Activated naive CD4-positive, alpha-beta T cell treated with anti-CD3 and anti-CD28 coated beads, Interleukin-2, amount 50 U/mL, for 72 hours (primary cell): ENCODE results near the gene ROR2. TPM values are rescaled to one million over a fixed set of nuclear protein-coding genes. Genes with fewer than 3 reads are reported as not detected.
"Not testable (repeated sequence)": the region's sequence is repeated elsewhere in the genome, so short reads cannot be mapped to it uniquely, and the experiment has no call there.

Source experiments
- ATAC-seq, 2 donors: fragments of 150-1000 bp; cut with Tn5 transposase; 2 replicates each; pipeline ENCODE4 v1.10.0; 2021; ENCODE audit warnings: mild to moderate bottlenecking in 2 of 2, moderate library complexity in 2 of 2
- DNase-seq, 2 donors: peaks; one replicate each; pipeline ENCODE4 v3.0.0; 2021 to 2022; ENCODE audit warnings: low spot score in 2 of 2
- H3K27ac Mint-ChIP-seq, 2 donors: one replicate each; pipeline ENCODE4 v1.8.0; 2022; ENCODE audit warnings: mild to moderate bottlenecking in 2 of 2, mixed read lengths in 2 of 2
- H3K36me3 Mint-ChIP-seq, 2 donors: one replicate each; pipeline ENCODE4 v1.8.0; 2022; ENCODE audit warnings: mixed read lengths in 2 of 2
- H3K9me3 Mint-ChIP-seq, 2 donors: one replicate each; pipeline ENCODE4 v1.8.0; 2022; ENCODE audit warnings: mixed read lengths in 2 of 2
- total RNA-seq, 2 donors: library from RNA; stranded (reverse); gene quantifications; one replicate each; pipeline ENCODE4 v1.2.3, GENCODE V29; 2022

ROR2 gene
- total RNA-seq, 2 donors from 2014 or later = not detected

DNA sequence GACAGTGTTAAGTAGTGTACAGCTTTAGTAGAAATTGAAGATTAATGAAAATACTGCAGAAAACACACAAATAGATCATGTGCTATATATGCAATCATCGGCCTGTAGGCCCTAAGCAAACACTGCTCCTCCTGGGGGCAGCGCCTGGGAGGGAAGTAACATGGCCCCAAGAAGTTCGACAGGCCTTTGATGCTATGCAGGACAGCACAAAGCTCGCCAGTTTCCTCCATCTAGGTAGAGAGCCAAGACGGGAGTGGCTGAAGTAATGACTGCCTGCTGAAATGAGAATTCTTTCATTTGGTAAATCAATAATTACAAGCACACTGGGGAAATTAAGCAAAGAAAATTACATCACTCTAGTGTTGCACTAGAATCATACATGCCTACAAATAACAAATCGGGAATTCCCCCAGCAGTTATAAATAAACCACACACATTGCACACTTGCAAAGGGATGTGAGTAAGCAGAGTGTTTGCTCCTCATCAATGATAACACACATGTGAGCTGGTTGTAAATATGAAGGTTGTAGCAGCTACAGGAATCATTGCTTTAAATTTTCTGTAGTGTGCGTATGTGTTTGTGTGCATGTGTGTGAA lies 306.4 kb downstream of the ROR2 start:
- ATAC-seq (no peak), DNase-seq (no peak)
- Mint-ChIP-seq H3K9me3 (peaks cover 3 to 7% of the 10 kb centered on the region in 2 donors), H3K27ac (no peak overlapping the region), H3K36me3 (peaks cover 0 to 6% of the 10 kb centered on the region in 2 donors)

DNA sequence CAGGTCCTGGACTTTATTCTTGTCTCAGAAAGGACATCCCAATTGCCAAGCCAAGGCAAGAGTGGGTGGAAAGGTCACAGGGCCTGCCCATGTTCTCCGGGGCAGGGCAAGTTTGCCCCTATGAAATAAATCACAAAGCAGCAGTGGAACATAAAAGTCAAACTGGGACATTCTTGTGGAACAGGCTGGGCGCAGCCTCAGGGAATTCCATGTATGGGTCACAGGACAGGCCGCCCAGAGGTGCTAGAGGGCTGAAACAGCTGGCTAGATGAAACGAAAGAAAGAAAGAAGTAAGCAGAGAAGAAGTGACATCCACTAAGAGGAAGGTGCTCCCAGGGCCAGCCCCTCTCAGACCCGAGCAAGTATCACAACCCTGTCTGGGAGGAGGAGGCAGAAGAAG lies 307.3 kb downstream of the ROR2 start:
- ATAC-seq = no peak
- DNase-seq = no peak
- peaks cover 3 to 7% of the 10 kb centered on the region in 2 donors for H3K9me3 Mint-ChIP-seq
- H3K36me3 Mint-ChIP-seq = peaks cover 0 to 6% of the 10 kb centered on the region in 2 donors
- peak overlapping the region in 1 of 2 donors; percentile 9 for H3K27ac Mint-ChIP-seq

DNA sequence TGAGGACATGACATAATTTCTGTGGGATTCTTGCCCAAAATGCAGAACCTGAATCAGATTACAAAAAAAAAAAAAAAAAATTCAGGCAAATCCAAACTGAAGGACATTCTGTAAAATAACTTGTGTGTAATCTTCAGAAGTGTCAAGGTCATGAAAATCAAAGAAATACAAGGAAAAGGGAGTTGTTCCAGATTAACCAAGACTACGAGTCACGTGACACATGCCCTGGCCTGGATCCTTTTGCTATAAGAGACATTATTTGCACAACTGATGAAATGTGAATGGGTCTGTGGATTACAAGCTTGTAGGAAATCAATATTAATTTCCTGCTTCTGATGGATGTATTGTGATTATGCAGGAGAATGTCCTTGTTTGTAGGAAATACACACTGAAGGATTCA lies 309.6 kb downstream of the ROR2 start:
- Mint-ChIP-seq H3K9me3 (peaks cover 3 to 7% of the 10 kb centered on the region in 2 donors), H3K27ac (no peak overlapping the region), H3K36me3 (peaks cover 0 to 6% of the 10 kb centered on the region in 2 donors)
- DNase-seq = no peak
- no peak for ATAC-seq

DNA sequence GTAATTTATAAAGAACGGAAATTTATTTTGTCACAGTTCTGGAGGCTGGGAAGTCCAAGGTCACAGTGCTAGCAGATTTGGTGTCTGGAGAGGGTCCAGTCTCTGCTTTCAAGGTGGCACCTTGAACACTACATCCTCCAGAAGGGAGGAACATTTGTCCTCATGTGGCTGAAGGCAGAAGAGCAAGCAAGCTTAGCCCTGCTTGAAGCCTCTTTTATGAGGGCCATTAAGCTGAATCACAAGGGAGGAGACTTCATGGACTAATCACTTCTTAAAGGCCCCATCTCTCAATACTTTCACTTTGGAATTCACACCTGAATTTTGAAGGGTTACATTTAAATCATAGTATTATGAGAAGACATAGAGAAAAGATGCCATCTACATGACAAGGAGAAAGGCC lies 311.0 kb downstream of the ROR2 start:
- Mint-ChIP-seq H3K36me3 (peaks cover 0 to 6% of the 10 kb centered on the region in 2 donors), H3K9me3 (peaks cover 6 to 7% of the 10 kb centered on the region in 2 donors)
- no peak for DNase-seq

DNA sequence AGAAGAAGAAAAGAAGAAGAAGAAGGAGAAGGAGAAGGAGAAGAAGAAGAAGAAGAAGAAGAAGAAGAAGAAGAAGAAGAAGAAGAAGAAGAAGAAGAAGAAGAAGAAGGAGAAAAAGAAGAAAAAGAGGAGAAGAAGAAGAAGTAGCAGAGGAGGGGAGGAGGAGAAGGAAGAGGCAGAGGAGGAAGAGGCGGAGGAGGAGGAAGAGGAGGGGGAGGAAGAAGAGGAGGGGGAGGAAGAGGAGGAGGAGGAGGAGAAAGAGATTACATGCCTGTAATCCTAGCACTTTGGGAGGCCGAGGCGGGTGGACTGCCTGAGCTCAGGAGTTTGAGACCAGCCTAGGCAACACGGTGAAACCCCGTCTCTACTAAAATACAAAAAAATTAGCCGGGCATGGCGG lies 315.2 kb downstream of the ROR2 start:
- not testable (repeated sequence) for DNase-seq, H3K9me3 Mint-ChIP-seq, H3K36me3 Mint-ChIP-seq, ATAC-seq, H3K27ac Mint-ChIP-seq

More for the DNA sequence above, 311.0 kb downstream of the ROR2 start:
- no peak overlapping the region for H3K27ac Mint-ChIP-seq
- no peak for ATAC-seq

DNA sequence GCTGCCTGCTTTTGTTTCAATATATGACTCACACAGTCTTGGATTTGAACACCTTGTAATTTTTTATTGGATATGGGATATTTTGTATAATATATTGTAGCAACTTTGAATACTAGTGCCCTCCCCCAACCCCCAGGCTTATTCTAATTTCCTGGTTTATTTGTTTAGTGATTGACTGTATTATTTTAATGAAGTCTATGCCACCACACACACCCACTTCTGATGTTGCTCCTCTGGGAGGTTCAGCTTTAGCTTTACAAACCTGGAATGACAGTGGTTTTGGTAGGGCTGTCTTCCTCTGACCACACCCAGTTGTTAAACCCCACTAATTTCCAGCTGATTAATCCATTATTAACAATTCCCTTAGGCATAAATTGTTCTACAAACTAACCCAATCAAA lies 320.3 kb downstream of the ROR2 start:
- no peak for ATAC-seq
- H3K9me3 Mint-ChIP-seq = peaks cover 5 to 10% of the 10 kb centered on the region in 2 donors
- H3K27ac Mint-ChIP-seq = no peak overlapping the region
- DNase-seq = no peak
- H3K36me3 Mint-ChIP-seq = peaks cover 0 to 5% of the 10 kb centered on the region in 2 donors

DNA sequence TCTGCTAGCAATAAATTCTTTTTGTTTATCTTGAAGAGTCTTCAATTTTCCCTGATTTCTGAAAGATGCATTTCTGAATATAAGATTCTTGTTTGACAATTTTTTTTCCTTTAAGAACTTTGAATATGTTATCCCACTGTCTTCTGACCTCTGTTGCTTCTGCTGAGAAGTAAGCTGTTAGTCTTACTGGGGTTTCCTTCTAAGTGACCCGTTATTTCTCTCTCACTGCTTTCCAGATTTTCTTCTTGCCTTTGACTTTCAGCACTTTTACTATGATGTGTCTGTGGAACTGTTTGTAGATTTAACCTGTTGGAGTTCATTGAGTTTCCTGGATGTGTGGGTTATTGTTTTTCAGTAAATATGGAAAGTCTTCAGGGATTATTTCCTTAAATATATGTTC lies 321.1 kb downstream of the ROR2 start:
- H3K9me3 Mint-ChIP-seq = peaks cover 5 to 6% of the 10 kb centered on the region in 2 donors
- ATAC-seq (no peak), DNase-seq (no peak)
- H3K27ac Mint-ChIP-seq = no peak overlapping the region
- H3K36me3 Mint-ChIP-seq = peaks cover 0 to 5% of the 10 kb centered on the region in 2 donors

DNA sequence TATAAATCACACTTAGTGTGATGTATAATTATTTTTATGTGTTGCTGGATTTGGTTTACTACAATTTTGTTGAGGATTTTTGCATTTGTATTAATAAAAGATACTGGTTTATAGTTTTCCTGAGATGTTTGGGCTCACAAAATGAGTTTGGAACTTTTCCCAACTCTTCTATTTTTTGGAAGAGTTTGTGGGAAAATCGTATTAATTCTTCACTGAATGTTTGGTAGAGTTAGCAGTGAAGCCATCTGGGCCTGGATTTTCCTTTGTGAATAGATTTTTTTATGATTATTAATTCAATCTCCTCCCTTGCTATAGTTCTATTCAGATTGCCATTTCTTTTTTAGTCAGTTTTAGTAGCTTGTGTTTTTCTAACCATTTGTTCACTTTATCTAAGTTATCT lies 324.7 kb downstream of the ROR2 start:
- Mint-ChIP-seq H3K9me3 (peaks cover 5% of the 10 kb centered on the region in 2 donors), H3K36me3 (no peaks in the 10 kb centered on the region), H3K27ac (no peak overlapping the region)
- DNase-seq (no peak), ATAC-seq (no peak)

DNA sequence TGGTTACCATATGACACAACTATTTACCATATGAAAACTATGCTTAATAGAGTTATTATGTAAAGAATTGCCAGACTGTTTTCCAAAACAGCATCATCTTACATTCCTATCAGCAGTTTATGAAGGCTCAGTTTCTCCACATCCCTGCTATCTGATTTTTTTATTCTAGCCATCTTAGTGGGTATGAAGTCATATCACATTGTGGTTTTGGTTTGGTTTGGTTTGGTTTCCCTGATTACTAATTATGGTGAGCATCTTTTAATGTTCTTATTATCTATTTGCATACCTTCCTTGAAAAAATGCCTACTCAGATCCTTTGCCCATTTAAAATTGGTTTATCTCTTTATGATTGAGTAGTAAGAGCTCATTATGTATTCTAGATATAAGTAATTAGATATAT lies 327.0 kb downstream of the ROR2 start:
- Mint-ChIP-seq H3K27ac (no peak overlapping the region), H3K9me3 (peaks cover 0 to 5% of the 10 kb centered on the region in 2 donors), H3K36me3 (no peaks in the 10 kb centered on the region)
- DNase-seq (no peak), ATAC-seq (peak; percentile 43 to 48)

DNA sequence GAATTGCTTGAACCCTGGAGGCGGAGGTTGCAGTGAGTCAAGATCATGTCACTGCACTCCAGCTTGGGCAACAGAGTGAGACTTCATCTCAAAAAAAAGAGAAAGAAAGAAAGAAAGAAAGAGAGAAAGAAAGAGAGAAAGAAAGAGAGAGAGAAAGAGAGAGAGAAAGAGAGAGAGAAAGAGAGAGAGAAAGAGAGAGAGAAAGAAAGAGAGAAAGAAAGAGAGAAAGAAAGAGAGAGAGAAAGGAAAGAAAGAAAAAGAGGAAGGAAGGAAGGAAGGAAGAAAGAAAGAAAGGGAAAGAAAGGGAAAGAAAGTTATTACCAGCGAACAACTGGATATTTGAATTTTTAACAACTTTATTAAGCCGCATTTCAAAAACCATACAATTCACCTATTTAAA lies 327.9 kb downstream of the ROR2 start:
- not testable (repeated sequence) for H3K9me3 Mint-ChIP-seq, H3K36me3 Mint-ChIP-seq, DNase-seq, H3K27ac Mint-ChIP-seq, ATAC-seq

DNA sequence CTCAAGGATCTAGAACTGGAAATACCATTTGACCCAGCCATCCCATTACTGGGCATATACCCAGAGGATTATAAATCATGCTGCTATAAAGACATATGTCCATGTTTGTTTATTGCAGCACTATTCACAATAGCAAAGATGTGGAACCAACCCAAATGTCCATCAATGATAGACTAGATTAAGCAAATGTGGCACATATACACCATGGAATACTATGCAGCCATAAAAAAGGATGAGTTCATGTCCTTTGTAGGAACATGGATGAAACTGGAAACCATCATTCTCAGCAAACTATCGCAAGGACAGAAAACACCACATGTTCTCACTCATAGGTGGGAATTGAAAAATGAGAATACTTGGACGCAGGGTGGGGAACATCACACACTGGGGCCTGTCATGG lies 336.0 kb downstream of the ROR2 start:
- DNase-seq, H3K9me3 Mint-ChIP-seq, H3K27ac Mint-ChIP-seq, ATAC-seq, H3K36me3 Mint-ChIP-seq: not testable (repeated sequence)

DNA sequence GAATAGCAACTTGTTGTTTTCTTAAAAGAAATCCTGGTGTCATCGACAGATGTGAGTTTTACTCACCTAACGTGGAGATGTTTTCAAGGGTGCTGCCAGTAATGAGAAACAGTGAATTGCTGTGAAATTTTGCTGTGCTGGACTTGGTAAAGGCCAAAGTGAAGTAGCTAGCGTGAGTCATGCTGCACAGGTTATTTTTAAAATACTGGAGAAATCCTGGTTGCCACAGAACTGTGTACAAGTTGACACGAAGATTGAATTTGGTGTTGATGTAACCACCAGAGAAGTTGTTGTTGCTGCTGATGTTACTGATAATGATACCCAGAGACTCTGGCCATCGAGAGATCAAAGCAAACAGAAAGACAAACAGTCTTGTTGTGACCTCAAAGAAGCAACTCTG lies 338.4 kb downstream of the ROR2 start:
- no peaks in the 10 kb centered on the region for H3K36me3 Mint-ChIP-seq
- DNase-seq (no peak), ATAC-seq (no peak)
- no peaks in the 10 kb centered on the region for H3K9me3 Mint-ChIP-seq
- H3K27ac Mint-ChIP-seq = no peak overlapping the region

DNA sequence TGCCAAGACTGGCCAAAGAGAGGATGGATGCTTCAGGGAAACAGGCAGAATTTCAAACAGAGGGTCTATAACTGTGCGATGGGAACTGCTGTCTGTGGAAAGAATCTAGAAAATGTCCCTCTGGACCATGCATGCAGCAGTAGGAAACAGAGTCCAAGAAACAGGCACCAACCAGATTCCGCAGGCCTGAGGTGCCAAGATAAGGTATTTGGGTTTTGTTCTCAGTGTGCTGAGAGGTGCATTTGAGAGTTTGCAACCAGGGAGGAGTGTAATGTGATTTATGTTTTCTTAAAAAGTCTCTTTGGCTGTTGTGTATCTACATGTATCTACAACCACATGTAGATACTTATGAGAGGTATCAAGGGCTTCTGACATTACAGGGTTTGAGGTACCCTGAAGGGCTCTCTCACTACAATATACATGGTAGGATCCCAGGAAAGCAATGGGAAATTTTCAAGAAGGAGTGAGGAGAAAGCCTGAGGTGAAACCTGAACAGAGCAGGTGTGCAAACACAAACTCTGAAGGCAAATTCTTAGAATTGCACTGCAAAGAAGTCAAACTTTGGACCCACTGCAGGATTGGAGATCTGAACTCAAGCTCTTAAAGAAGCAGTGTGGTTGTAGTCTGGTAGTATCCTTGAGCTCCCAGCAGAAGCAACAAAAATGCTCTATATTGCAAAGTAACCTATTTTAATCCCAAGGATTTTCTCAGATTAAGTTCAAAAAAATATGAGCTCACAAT lies 343.6 kb downstream of the ROR2 start:
- ATAC-seq (no peak), DNase-seq (no peak)
- Mint-ChIP-seq H3K27ac (no peak overlapping the region), H3K9me3 (no peaks in the 10 kb centered on the region), H3K36me3 (no peaks in the 10 kb centered on the region)

DNA sequence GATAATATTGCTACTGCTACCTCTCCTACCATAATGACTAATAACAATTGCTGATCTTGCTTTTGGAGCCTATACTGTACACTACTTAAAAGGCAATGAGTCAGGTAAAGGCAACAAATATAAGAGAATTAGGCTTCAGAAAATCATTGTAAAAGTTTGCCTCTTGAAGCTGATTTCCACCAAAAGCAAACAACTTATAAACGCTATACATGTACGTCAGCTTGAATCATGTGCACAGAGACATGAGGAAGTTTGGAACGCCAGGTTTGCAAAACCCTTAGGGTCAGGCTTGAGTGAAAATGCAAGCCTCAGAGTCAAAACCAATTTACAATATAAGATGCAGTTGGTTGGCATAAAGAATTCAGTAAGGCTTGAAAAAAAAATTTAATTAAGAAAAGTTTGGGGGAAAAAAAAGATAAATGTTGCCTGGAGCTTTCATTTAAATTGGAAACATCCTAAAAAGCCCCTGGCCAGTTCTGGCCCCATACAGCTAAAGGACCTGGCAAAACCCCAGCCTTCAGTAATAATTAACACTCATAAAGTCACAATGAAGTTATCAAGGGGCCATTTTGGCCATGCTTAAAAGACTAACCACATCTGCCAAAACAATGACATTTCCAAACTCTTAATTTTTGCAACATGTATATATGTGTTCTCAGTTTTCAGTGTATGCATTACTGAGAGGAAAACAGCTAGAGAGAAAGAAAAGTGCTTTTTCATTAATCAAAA lies 345.4 kb downstream of the ROR2 start:
- ATAC-seq (no peak), DNase-seq (no peak)
- no peaks in the 10 kb centered on the region for H3K9me3 Mint-ChIP-seq
- H3K27ac Mint-ChIP-seq = no peak overlapping the region
- no peaks in the 10 kb centered on the region for H3K36me3 Mint-ChIP-seq

DNA sequence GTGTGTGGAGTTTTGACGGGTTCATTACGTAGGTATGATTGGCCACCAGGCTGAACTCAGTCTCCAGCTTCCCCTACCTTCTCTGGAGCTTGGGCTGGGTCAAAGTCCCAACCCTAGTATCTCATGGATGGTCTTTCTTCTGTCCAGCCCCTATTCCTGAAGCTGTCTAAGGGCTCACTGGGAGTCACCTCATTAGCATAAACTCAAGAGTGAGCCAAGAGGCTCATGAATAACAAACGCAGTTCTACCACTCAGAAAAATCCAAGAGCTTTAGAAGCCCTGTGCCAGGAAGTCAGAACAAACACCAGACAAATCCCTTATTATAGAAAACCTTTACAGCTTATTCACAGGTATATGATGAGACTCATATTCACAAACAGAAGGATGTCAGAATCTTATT lies 346.1 kb downstream of the ROR2 start:
- ATAC-seq (no peak), DNase-seq (no peak)
- H3K36me3 Mint-ChIP-seq = no peaks in the 10 kb centered on the region
- no peaks in the 10 kb centered on the region for H3K9me3 Mint-ChIP-seq
- no peak overlapping the region for H3K27ac Mint-ChIP-seq

DNA sequence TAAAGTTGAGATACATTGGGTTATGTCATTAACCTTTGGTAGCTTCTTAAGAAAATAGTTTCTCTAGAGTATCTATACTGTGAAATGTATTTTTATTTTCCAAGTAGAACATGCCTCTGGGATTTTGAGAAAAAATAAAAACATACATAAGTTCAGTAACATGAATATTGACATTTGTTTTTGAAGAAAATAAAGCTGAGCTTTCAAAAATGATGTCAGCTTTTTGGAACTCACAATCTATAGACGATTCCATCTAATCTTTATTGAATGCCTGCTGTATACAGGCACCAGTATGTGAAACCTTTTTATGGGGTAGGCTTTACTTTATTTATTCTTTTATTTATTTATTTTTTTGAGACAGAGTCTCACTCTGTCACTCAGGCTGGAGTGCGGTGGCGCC lies 350.5 kb downstream of the ROR2 start:
- no peak for DNase-seq
- Mint-ChIP-seq H3K9me3 (no peaks in the 10 kb centered on the region), H3K27ac (no peak overlapping the region), H3K36me3 (no peaks in the 10 kb centered on the region)
- ATAC-seq = no peak

DNA sequence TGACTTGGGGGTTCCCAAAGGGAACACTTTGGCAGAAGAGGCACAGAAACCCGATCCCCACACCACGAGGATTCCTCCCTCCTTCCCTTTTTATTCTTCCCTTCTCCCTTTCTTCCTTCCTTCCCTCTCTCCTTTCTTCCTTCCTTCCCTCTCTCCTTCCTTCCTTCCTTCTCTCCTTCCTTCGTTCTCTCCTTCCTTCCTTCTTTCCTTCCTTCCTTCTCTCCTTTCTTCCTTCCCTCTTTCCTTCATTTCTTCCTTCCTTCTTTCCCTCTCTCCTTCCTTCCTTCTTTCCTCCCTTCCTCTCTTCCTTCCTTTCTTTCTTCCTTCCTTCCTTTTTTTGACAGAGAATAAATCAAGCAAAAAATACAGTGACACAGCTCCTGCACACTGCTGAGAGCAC lies 358.4 kb downstream of the ROR2 start:
- no peak for DNase-seq
- ATAC-seq = no peak
- H3K9me3 Mint-ChIP-seq = no peaks in the 10 kb centered on the region
- no peak overlapping the region for H3K27ac Mint-ChIP-seq
- no peaks in the 10 kb centered on the region for H3K36me3 Mint-ChIP-seq
